GM10847 (cell line): Measurements from ENCODE around the gene DUSP15.

Experiments
- POLR2A ChIP-seq: IDR thresholded peaks from 2 replicates; pipeline ENCODE4 v1.6.1; 2011; ENCODE audit not compliant: insufficient read length; ENCODE audit errors: extremely low read depth

The DUSP15 gene

DNA sequence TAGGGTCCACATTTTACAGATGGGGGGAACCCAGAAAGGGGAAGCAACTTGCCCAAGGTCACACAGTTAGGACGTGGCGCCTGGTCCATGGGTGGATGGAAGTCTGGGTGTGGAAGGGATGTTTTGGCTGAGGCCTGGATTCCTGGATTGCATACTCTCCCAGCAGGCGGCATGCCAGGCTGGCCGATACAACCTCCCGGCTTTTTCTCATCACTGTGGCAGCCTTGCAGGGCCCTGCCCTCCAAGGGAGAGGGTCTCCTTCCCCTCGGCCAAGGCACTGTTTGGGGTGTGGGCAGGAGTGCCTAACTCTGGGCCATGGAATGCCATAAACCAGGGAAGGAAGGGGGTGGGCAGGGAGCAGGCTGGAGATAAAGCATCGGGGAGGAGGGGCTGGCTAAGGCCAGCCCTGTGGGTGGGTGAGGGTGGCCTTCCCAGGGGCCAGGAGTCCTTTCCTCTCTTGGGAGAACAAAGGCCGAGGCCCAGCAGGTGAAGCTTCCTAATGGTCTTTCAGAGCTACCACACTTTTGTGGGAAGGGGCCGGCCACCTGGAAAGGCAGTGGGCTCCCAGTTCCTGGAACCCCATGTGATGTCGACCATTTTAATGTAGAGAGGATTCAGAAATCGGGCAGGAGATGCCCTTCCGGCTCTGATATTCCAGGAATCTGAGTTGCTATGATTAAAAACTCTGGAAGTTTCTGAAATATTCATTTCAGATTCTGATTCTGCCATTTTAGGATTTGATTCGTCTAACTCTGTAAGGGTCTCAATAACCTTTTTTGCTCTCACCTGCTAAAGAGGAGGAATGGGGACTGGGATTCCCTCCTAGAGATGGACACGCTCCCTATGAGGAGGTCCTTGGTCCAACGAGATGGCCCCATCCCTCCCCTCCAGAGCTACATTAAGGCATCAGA, 29.2 kb downstream of the DUSP15 start:
- TF ChIP-seq POLR2A, result no peak

DNA sequence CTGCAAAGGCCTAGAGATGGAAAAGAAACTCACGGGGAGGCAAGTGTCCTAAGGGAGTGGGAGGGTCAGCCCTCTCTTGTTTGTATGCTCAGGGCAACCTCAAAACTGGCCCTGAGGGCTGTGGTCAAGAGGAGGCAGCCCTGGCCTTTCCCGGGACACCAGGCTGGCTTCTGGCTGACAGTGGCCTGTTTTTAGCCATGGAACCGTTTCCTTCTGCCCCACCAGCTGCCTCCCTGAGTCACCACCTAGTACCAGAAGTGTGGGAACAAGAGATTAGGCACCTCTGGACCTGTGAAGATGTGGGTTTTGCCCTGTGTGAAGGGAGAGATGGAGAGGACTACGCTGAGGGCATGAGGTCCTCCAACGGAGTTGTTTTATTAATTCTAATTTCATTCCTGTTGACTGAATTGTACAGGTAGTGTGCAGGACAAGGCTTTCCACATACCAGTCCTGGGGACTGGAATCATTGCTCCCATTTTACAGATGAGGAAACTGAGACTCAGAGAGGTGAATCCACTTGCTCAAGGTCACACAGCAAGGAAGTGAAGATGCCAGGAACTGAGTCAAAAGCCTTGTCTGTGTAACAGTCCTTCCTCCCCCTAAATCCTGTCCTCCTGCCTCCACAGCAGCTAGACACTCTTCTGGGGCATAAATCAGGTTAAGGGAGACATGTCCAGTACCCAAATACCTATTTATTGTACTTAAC, 30.4 kb downstream of the DUSP15 start:
- TF ChIP-seq POLR2A, result no peak

- TF ChIP-seq POLR2A, result no peak
Observed at GRCh38 chr20:31838646-31839292, 31.6 kb downstream of the DUSP15 start.

GRCh38 chr20:31837896-31838397, 32.4 kb downstream of the DUSP15 start:
- TF ChIP-seq POLR2A, result no peak

GRCh38 chr20:31836853-31837608, 33.3 kb downstream of the DUSP15 start:
- no peak for TF ChIP-seq POLR2A

DNA sequence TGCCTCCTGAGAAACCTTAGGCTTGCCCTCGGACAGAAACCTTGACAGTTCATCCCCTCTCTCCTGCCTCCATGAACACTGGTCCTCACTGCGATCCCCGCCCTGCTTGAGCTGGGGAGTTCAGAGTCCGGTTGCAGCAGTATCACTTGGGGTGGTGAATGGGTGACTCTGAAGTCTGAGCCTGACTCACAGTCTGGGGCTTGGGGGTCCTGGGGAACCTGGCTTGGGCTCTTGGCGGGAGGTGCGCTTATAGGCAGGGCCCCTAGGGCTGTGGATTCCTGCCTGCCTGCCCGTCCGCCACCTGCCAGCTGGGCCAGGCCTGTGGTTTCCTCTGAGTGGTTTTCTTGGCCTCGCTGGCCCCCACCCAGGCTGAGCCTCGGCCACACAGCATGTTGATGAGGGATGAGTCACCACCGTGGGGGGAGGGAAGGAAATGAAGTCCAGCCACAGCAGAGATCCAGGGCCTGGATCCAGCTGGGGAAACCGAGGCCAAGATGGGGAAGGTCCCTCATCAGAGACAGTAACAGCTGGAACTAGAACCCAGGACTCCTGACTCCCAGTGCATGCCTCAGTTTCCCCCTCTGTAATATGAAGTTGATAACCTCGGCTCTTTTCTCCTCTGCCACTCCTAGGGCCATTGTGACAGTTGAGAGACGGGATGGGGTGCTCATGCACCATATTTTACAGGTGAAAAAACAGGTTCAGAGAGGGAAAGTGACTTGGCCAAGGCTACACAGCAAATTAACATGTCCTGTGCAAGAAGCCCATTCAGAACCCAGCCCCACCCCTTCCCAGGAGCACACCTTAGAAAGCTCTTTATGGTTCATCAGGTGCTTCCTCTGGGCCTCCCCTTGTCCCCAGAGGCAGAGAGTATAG, 34.1 kb downstream of the DUSP15 start:
- no peak for TF ChIP-seq POLR2A

DNA sequence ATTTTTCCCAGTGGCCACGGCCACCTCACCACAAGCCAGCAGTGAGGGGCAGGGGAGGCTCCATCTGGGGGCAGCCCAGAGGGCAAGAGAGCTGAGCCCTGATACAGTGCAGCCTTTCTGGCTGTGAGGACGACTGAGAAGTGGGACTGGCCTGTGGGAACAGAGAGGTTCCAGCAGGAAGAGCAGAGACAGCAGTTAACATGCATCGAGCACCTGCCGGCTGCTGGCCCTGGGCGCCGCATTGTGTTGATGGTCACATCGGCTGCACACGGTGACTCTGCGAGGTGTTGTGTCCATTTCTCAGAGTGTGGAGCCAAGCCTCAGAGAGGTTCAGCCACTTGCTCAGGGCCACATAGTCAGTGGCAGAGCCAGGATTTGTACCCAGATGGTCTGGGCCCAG, 34.8 kb downstream of the DUSP15 start:
- no peak for TF ChIP-seq POLR2A

DNA sequence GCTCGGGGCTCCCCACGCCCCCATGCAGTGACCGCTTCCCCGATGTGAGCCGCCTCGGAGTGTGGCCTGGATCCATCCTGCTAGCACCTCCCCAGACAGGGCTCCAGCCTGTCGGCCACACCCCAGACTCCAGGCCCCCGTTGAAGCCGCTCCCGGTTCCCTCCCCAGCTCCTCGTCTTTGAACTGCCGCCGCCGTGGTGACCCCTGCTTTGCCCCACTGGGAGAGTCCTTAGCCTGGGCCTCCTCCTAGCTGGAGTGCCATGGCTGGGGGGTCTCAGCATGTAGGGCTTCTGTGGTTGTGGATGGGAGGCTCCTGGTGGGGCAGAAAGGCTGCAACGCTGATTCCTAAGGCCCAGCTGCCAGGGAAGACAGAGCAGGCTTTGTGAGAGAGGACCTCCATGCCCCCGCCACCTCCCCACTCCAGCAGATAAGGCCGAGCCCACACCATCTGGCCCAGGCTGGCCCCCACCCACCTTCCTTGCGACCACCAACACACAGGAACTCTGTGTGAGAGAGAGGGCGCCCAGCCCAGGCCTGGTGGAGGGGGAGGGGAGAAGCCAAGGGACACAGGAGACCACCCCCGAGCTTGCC, 36.3 kb downstream of the DUSP15 start:
- TF ChIP-seq POLR2A, result no peak

- no peak for TF ChIP-seq POLR2A
Observed at GRCh38 chr20:31833130-31833930, 37.0 kb downstream of the DUSP15 start.

DNA sequence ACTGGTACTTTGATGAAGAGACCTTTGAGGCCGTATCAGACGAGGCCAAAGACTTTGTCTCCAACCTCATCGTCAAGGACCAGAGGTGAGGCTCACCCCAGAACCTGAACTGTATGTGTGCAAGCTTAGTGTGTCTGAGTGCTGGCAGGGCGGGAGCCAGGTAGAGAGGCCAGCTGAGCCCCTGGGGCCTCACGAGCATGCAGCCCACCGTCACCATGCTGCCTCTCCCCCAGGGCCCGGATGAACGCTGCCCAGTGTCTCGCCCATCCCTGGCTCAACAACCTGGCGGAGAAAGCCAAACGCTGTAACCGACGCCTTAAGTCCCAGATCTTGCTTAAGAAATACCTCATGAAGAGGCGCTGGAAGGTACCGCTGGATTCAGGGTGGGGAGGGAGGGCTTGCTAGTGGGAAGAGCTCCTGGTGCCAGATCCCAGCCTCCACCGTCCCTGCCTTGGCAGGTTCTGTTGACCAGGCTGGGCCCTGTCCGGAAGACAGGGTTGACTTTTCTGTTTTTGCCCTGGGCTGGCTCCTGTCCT, 38.5 kb downstream of the DUSP15 start:
- TF ChIP-seq POLR2A, result no peak

DNA sequence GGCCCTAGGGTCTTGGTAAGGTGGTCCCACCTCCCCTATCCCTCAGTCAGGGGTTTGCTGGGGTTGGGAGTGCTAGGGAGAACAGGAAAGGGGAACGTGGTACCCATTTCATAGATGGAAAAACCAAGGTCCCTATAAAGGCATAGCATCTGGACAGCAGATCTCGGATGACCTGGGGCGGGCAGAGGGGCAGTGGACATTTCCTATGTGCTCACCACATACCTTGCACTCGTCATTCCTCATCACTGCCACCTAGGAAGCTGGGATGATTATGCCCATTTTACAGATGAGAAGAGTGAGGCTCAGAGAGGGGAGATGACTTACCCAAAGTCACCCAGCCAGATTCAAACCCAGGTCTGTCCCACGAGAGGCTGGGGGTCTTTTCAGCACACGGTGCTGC, 39.1 kb downstream of the DUSP15 start:
- no peak for TF ChIP-seq POLR2A

- TF ChIP-seq POLR2A, result no peak
Observed at GRCh38 chr20:31830406-31830981, 39.8 kb downstream of the DUSP15 start.
